ES-I3 (cell line): ENCODE data around the gene SRRT.

ENCODE experiments used
- H3K36me3 ChIP-seq: 2 replicates; pipeline ENCODE4 v1.6.1; 2013; ENCODE audit warnings: mild to moderate bottlenecking, low read length, control low read depth, moderate library complexity; ENCODE audit not compliant: insufficient read depth
- H3K4me1 ChIP-seq: 2 replicates; pipeline ENCODE4 v1.6.1; 2013; ENCODE audit warnings: mild to moderate bottlenecking, control low read depth, low read length; ENCODE audit not compliant: insufficient read depth
- H3K9ac ChIP-seq: 2 replicates; pipeline ENCODE4 v1.6.1; 2013; ENCODE audit warnings: low read depth, mild to moderate bottlenecking, low read length, moderate library complexity
- H3K9me3 ChIP-seq: 2 replicates; pipeline ENCODE4 v1.6.1; 2013; ENCODE audit warnings: mild to moderate bottlenecking, low read length, moderate library complexity; ENCODE audit not compliant: control insufficient read depth, insufficient read depth

Gene SRRT, protein sequence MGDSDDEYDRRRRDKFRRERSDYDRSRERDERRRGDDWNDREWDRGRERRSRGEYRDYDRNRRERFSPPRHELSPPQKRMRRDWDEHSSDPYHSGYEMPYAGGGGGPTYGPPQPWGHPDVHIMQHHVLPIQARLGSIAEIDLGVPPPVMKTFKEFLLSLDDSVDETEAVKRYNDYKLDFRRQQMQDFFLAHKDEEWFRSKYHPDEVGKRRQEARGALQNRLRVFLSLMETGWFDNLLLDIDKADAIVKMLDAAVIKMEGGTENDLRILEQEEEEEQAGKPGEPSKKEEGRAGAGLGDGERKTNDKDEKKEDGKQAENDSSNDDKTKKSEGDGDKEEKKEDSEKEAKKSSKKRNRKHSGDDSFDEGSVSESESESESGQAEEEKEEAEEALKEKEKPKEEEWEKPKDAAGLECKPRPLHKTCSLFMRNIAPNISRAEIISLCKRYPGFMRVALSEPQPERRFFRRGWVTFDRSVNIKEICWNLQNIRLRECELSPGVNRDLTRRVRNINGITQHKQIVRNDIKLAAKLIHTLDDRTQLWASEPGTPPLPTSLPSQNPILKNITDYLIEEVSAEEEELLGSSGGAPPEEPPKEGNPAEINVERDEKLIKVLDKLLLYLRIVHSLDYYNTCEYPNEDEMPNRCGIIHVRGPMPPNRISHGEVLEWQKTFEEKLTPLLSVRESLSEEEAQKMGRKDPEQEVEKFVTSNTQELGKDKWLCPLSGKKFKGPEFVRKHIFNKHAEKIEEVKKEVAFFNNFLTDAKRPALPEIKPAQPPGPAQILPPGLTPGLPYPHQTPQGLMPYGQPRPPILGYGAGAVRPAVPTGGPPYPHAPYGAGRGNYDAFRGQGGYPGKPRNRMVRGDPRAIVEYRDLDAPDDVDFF

DNA sequence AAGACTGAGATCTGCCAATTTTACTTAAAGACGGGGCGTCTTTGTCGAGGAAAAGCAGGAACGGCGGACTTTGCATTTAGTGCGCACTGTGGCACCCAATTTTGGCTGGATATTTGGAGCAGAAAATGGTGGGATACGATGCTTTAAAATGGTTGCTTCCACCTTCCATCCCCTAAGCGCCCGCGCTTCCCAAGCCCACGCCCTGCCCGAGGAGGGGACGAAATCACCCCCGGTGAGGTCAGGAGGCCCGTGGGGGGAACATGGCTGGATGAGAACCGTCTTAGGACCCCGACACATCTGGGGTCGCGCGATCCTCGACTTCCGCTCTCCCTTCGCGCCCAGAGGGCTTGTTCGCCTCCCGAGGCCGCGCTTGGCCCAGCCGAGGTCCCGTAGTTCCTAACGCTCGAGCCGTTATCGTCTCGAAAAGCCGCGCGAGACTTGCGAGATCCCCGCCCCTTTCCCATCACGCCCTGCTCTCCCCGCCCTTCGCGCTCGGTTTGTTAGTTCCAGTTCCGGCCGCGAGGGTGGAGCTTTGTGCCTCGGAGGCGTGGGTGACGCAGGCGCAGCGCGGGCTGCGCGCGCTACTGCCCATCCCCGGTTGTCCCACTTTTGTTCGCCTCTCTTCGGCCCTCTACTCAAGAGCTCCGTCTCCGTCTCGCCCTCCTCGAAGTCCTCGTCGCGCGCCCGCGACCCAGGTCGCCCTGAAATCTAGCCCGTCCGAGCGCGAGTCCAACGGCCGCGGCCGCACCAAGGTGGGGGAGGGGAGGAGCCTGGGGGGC, at the start of gene SRRT:
Gene SRRT, plus strand, starts transcription at position 527 of the 779 bp plus-strand sequence. CDS start 488 bp downstream, outside the sequence.
- H3K36me3 ChIP-seq, result peaks cover 16% of the 10 kb centered on the region

DNA sequence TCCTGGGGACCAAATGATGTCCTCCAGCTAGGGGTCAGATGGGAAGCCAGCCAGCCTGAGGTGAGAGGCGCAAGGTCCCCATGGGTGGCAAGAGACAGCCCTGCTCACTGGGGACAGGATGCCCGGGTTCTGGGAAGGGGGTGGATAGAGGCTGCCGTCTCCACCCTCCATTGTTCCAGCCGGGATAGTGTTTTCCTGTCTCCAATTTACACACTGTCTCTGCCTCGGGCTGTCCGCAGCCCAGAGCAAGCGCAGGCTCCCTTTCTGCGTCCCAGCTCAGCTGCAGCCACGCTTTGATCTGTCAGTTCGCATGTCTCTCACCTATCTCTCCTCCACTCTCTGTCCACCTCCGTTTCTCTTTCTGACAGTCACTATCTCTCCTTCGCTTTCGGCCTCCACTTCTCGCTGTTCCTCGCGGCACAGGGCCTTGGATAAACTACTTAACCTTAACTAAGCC, 49.7 kb upstream of the SRRT start:
- peaks cover 14% of the 10 kb centered on the region for H3K36me3 ChIP-seq
- H3K9ac ChIP-seq, result peak overlapping the region; percentile 90; the same call in 1 of the 2 replicates
- no peaks in the 10 kb centered on the region for H3K9me3 ChIP-seq
- no peaks in the 10 kb centered on the region; the same call in 1 of the 2 replicates for H3K4me1 ChIP-seq

More for the DNA sequence above, at the start of gene SRRT:
- no peaks in the 10 kb centered on the region for H3K9me3 ChIP-seq
- peak within 1 kb of the TSS; percentile 66 for H3K9ac ChIP-seq
- peaks cover 7% of the 10 kb centered on the region; the same call in 1 of the 2 replicates for H3K4me1 ChIP-seq

DNA sequence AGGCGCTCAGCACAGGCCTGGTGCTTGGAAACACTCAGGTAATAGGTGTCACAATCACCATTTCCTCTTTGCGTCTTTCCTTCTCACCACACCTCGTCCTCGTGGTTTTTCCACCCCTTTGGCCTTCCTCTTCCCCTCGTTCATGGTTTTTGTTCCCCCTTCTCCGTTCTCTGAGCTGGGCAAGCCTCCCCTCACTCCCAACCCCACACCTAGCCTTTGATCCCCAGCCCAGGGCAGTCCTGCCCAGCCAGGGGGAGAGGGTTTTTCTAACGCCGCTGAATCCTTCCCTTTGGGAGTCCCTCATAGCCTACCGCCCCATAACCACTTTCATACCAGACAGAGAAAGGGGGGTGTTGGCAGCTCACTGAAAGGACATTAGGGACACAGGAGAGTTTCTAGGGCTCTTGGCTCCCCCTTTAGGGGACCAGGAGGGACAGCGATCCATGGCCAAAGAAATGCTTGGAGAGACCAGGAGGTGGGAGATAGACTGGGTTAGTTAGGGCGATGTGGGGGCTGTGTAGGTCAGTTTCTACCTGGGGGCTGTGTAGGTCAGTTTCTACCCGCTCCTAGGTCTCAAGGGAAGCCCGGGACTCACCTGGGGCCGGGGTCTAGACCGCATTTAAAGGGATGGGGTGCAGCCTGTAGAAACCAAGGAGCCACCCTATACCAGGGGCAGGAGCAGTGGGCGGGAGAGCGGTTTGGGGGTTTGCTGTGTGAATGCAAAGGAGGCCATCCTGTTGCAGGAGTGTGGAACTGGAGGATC, 49.0 kb upstream of the SRRT start:
- H3K4me1 ChIP-seq, result no peaks in the 10 kb centered on the region; the same call in 1 of the 2 replicates
- H3K9ac ChIP-seq, result peak overlapping the region; percentile 90
- peaks cover 14% of the 10 kb centered on the region for H3K36me3 ChIP-seq
- H3K9me3 ChIP-seq, result no peaks in the 10 kb centered on the region

DNA sequence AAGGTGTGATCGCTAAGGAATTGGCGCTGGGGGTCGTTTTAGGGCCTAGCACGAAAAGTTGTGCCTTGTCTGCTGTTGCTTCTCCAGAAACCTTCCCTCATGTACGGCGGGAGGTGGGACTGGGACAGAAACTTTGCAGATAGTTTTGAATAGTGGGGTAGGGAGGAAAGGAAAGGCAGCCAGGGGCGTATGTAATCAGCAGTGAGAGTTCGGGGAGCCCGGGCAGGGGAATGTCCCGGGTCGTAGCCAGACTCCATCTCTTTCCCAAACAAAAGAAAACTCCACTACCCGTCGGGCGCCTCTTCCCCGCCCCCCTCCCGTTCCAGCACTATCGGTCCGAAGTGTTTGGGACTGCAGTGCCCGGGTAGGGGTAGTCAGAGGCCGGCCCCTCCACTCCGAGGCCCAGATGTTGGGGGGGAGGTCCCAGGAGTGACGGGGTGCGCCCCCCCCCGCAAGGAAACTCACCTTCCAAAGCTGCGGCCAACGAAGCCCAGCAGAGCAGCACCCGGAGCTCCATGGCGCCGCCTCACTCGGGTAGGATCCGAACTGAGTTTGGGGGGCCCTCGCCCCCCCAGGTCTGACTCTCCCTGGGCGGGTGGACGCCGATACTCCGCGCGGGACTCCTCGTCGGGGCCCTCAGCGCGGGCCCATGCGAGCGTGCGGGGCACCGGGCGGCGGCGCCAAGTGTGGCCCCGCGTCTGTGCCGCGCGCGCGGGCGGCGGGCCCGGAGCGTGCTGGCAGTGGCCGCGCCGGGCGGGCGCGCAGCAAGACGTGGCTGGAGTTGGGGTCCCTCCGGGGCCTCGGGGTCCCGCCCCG, 48.2 kb upstream of the SRRT start:
- Histone ChIP-seq H3K4me1 (no peaks in the 10 kb centered on the region; the same call in 1 of the 2 replicates), H3K9ac (peak overlapping the region; percentile 90), H3K36me3 (peaks cover 14% of the 10 kb centered on the region), H3K9me3 (no peaks in the 10 kb centered on the region)

DNA sequence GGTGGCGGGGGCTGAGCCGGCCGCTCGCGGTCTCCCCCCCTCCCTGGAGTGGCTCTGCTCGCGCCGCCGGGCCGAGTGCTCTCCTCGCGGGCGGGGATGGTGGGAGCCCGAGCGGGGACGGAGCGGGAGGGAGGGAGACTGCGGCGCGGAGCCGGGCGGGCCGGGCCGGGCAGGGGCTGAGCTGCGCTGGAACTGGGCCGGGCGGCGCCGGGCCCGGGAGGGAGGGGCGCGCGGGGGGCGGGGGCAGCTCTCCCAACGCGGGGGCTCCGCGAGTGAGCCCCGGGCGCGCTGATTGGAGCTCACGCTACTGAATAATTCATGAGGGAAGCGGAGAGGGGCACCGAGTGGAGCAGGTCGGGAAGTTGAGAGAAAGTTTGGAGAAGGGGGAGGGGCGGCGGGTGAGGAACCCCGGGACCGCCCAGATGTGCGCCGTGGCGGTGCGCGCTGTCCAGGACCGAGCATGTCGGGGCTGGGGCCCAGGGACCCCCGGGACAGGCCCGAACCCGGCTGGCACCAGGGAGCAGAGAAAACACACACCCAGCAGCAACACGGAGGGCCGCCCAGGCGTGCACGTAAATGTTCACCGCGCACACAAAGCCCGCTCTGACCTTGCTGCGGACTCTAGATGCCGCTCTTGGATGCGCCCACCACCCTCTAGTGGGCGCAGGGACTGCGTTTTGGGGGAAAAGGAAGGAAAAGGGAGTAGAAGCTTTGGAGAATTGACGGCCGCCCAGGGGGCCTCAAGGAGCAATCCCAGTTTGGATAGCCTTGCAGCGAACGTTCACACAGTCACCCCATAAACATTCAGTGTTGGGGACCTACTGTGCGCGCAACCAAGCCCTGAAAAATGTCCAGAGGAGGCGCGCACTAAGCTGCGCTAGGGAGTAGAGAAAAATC, 47.3 kb upstream of the SRRT start, which contains the start of gene EPHB4:
Gene EPHB4, minus strand, starts transcription at position 194 of the 897 bp plus-strand sequence. CDS start 493 bp downstream, outside the sequence.
- H3K36me3 ChIP-seq, result peaks cover 6% of the 10 kb centered on the region; the same call in 1 of the 2 replicates
- H3K4me1 ChIP-seq, result no peaks in the 10 kb centered on the region; the same call in 1 of the 2 replicates
- H3K9me3 ChIP-seq, result no peaks in the 10 kb centered on the region
- H3K9ac ChIP-seq, result peak within 1 kb of the TSS; percentile 90

DNA sequence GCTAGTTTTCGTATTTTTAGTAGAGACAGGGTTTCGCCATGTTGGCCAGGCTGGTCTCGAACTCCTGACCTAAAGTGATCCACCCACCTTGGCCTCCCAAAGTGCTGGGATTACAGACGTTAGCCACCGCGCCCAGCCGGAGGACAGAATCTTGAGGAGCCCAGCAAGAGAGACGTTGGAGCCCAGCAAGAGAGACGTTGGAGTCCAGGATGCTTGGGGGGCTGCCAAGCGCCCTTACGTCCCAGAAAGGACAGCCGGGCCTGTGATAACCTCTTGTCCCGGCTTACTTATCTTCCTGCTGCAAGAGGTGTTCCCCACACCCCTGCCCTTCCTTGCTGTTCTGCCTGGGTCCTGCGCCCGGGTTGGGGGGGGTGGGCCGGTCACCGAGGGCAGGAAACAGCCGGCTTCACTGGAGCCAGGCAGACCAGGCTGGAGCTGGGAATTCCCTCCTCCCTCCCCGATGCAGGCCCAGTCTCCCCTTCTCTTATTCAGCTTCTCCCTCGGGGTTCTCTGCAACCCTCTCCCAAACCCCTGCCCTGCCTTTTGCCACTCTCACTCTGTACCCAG, 45.7 kb upstream of the SRRT start:
- H3K36me3 ChIP-seq, result peaks cover 4% of the 10 kb centered on the region; the same call in 1 of the 2 replicates
- peak overlapping the region; percentile 70; the same call in 1 of the 2 replicates for H3K9ac ChIP-seq
- H3K4me1 ChIP-seq, result no peaks in the 10 kb centered on the region; the same call in 1 of the 2 replicates
- H3K9me3 ChIP-seq, result no peaks in the 10 kb centered on the region

DNA sequence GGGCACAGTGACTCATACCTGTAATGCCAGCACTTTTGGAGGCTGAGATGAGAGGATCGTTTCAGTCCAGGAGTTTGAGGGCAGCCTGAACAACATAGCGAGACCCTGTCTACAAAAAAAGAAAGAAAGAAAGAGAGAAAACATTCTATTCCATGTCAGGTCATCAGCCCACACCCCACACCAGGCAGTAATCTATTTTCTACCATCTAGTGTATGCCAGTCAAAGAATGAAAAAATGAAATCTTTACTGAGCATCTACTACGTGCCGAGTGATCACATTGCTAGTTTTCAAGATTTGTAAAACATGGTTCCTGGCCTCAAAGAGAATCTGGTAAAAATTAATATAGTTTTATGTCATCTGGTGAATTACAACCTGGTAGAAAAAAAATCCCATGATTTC, 44.5 kb upstream of the SRRT start:
- H3K9ac ChIP-seq, result no peak overlapping the region

DNA sequence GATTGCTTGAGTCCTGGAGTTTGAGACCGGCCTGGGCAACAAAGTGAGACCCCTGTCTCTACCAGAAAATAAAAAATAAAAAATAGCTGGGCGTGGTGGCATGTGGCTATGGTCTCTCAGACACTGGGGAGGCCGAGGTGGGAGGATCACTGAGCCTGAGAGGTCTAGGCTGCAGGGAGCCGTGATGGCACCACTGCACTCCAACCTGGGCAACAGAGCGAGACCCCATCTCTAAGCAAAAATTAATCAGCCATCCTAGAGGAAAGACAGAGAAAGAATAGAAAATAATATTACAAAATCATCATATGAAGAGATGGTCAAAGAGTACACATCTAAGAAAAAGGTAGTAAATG, 42.6 kb upstream of the SRRT start:
- no peaks in the 10 kb centered on the region; the same call in 1 of the 2 replicates for H3K36me3 ChIP-seq
- H3K9me3 ChIP-seq, result no peaks in the 10 kb centered on the region
- H3K9ac ChIP-seq, result no peak overlapping the region
- peaks cover 4% of the 10 kb centered on the region for H3K4me1 ChIP-seq

More for the DNA sequence above, 44.5 kb upstream of the SRRT start:
- Histone ChIP-seq H3K36me3 (no peaks in the 10 kb centered on the region; the same call in 1 of the 2 replicates), H3K4me1 (no peaks in the 10 kb centered on the region; the same call in 1 of the 2 replicates), H3K9me3 (no peaks in the 10 kb centered on the region)

DNA sequence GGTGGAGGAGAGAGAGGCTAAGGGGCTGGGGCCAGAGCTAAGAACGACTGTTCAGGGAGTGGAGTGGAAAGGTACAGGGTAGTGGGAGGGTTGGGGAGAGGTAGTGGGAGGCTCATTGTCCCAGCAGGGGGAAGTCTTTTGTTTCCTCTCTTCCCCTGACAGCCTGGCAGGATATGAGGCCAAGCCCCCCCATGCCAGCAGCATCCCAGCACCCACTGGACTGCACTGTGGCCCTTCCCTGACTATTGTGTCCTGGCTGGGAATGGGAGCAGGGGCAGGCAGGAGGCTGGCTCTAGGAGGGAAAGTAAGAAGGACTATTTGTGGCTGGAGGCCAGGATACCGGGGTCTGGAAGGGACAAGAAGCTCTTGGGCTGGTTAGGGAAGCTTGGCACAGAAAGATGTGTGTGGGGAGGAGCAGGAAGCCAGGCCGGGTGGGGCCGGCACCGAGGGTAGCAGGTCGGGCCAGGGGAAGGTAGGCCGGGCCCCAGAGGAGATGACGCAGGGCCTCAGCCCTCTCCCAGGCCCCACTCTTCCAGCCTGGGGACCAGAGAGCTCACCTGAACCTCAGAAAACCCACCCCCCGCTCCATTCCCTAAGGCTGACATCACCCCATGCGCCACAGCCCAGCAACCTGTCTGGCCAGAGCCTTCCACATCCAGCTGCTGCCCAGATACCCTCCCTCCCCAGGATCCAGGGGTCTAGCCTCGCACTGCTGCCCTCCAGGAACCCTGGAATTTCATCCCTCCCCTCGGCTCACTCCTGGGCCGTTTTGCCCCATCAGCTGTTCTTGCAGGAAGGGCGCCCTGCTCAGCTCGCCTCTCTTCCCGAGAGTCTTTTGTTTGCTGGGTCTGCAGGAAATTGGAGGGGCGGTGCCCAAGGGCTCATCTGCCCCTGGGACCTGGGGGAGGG, 38.7 kb upstream of the SRRT start:
- Histone ChIP-seq H3K36me3 (no peaks in the 10 kb centered on the region; the same call in 1 of the 2 replicates), H3K9me3 (no peaks in the 10 kb centered on the region), H3K4me1 (peaks cover 4% of the 10 kb centered on the region), H3K9ac (peak overlapping the region; percentile 56)

DNA sequence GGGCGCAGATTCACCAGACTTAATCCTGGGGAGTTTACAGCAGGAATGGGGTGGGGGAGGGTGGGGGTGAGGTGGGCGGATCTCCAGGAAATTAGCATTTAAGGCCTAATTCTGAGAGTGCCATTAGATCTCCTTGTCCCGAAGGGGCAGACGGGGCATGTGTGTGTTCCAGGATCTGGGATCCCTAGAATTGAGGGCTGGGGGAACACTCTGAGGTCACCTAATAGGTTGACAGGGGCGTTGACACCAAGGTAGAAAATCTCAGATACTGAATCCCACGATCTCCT, 38.1 kb upstream of the SRRT start:
- Histone ChIP-seq H3K4me1 (peaks cover 4% of the 10 kb centered on the region), H3K9me3 (no peaks in the 10 kb centered on the region), H3K36me3 (no peaks in the 10 kb centered on the region; the same call in 1 of the 2 replicates), H3K9ac (peak overlapping the region; percentile 66)
